Measurements from ENCODE around the gene ARHGEF17.
A peak's percentile ranks its signal among the peaks of the same experiment; 100 is the strongest.

ARHGEF17 gene

GRCh38 chr11:73308003-73308960, at the start of gene ARHGEF17:
Gene ARHGEF17, plus strand, starts transcription at chr11:73308276. Its CDS starts 363 bp downstream, at chr11:73308639.
- Histone ChIP-seq H3K4me1 (ENCODE audit: insufficient read depth, poor library complexity, severe bottlenecking) (peaks cover 5% of the 10 kb centered on the region), H3K9me3 (ENCODE audit: severe bottlenecking) (no peaks in the 10 kb centered on the region), H3K27ac (ENCODE audit: poor library complexity, severe bottlenecking) (peak within 1 kb of the TSS; percentile 88), H3K36me3 (ENCODE audit: low read depth) (no peaks in the 10 kb centered on the region), H3K27me3 (ENCODE audit: insufficient read depth, poor library complexity, severe bottlenecking) (no peaks in the 10 kb centered on the region), H3K4me3 (ENCODE audit: severe bottlenecking) (peak within 1 kb of the TSS; percentile 53)
- peak; percentile 31 for ATAC-seq (ENCODE audit: low read depth)
- DNase-seq (ENCODE audit: low spot score): no peak
- TF ChIP-seq CTCF (IDR thresholded peaks at IDR 0.05; ENCODE audit: poor library complexity, severe bottlenecking): no peak

- Histone ChIP-seq H3K27ac (ENCODE audit: poor library complexity, severe bottlenecking) (no peak overlapping the region), H3K9me3 (ENCODE audit: severe bottlenecking) (no peaks in the 10 kb centered on the region), H3K36me3 (ENCODE audit: low read depth) (no peaks in the 10 kb centered on the region), H3K27me3 (ENCODE audit: insufficient read depth, poor library complexity, severe bottlenecking) (no peaks in the 10 kb centered on the region), H3K4me1 (ENCODE audit: insufficient read depth, poor library complexity, severe bottlenecking) (peaks cover 7% of the 10 kb centered on the region), H3K4me3 (ENCODE audit: severe bottlenecking) (no peak overlapping the region)
- ATAC-seq (ENCODE audit: low read depth) (no peak), DNase-seq (ENCODE audit: low spot score) (no peak)
- no peak for TF ChIP-seq CTCF (IDR thresholded peaks at IDR 0.05; ENCODE audit: poor library complexity, severe bottlenecking)
Observed at GRCh38 chr11:73259406-73260126, 48.5 kb upstream of the ARHGEF17 start.

- H3K4me3 ChIP-seq (ENCODE audit: severe bottlenecking): no peak overlapping the region
- ATAC-seq (ENCODE audit: low read depth): no peak
Observed at GRCh38 chr11:73260127-73260457, 48.0 kb upstream of the ARHGEF17 start.

GRCh38 chr11:73262851-73263495, 45.1 kb upstream of the ARHGEF17 start:
- Histone ChIP-seq H3K36me3 (ENCODE audit: low read depth) (no peaks in the 10 kb centered on the region), H3K9me3 (ENCODE audit: severe bottlenecking) (no peaks in the 10 kb centered on the region), H3K27ac (ENCODE audit: poor library complexity, severe bottlenecking) (no peak overlapping the region), H3K27me3 (ENCODE audit: insufficient read depth, poor library complexity, severe bottlenecking) (no peaks in the 10 kb centered on the region), H3K4me3 (ENCODE audit: severe bottlenecking) (no peak overlapping the region), H3K4me1 (ENCODE audit: insufficient read depth, poor library complexity, severe bottlenecking) (peaks cover 1% of the 10 kb centered on the region)
- DNase-seq (ENCODE audit: low spot score) (no peak), ATAC-seq (ENCODE audit: low read depth) (peak; percentile 49)
- TF ChIP-seq CTCF (IDR thresholded peaks at IDR 0.05; ENCODE audit: poor library complexity, severe bottlenecking): no peak

More at GRCh38 chr11:73260127-73260457, 48.0 kb upstream of the ARHGEF17 start:
- Histone ChIP-seq H3K27ac (ENCODE audit: poor library complexity, severe bottlenecking) (no peak overlapping the region), H3K9me3 (ENCODE audit: severe bottlenecking) (no peaks in the 10 kb centered on the region), H3K4me1 (ENCODE audit: insufficient read depth, poor library complexity, severe bottlenecking) (peaks cover 7% of the 10 kb centered on the region), H3K27me3 (ENCODE audit: insufficient read depth, poor library complexity, severe bottlenecking) (no peaks in the 10 kb centered on the region), H3K36me3 (ENCODE audit: low read depth) (no peaks in the 10 kb centered on the region)
- no peak for DNase-seq (ENCODE audit: low spot score)
- TF ChIP-seq CTCF (IDR thresholded peaks at IDR 0.05; ENCODE audit: poor library complexity, severe bottlenecking): no peak
